EL (cell line): ENCODE results near the gene PTGER1.
A peak's percentile ranks its signal among the peaks of the same experiment; 100 is the strongest.
"Not testable (repeated sequence)": the region's sequence is repeated elsewhere in the genome, so short reads cannot be mapped to it uniquely, and the experiment has no call there.

Experiments
- DNase-seq: peaks from one replicate; pipeline ENCODE4 v3.0.0-alpha.2; 2016

PTGER1 gene

DNA sequence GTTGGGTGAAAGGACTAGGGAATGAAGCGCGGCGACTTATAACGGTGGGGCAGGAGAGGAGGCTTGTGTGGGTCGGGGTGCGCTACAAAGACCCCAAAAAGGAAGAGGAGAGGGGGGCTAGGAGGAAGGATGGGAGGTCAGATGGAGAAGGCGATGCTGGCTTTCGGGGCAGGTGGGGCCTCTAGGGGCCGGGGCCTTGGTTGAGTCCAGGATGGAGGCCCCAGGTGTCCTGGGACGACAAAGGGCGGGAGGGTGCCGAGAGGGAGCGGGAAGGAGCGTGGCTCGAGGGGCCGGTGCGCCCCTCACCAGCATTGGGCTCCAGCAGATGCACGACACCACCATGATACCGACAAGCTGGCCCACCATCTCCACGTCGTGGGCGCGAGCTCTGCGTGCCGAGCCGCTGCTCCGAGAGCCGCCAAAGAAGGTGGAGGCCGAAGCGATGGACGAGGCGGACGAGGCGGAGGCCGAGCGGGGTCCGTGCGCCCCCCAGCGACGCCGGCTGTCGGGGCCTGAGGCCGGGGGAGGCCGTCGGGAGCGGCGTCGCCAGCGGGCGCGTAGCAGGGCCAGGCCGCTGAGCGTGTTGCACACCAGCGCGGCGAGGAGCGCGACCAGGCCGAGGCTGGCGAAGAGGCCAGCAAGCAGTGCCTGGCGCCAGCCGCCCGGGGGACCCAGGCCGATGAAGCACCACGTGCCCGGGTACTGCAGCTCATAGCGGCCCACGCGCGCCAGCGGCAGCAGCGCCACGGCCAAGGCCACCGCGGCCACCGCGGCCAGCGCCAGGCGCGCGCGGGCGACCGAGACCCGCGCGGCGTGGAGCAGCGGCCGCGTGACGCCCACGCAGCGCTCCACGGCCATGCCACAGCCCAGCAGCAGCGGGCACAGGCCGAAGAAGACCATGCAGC lies 1.8 kb downstream of the PTGER1 start:
- no peak for DNase-seq

DNA sequence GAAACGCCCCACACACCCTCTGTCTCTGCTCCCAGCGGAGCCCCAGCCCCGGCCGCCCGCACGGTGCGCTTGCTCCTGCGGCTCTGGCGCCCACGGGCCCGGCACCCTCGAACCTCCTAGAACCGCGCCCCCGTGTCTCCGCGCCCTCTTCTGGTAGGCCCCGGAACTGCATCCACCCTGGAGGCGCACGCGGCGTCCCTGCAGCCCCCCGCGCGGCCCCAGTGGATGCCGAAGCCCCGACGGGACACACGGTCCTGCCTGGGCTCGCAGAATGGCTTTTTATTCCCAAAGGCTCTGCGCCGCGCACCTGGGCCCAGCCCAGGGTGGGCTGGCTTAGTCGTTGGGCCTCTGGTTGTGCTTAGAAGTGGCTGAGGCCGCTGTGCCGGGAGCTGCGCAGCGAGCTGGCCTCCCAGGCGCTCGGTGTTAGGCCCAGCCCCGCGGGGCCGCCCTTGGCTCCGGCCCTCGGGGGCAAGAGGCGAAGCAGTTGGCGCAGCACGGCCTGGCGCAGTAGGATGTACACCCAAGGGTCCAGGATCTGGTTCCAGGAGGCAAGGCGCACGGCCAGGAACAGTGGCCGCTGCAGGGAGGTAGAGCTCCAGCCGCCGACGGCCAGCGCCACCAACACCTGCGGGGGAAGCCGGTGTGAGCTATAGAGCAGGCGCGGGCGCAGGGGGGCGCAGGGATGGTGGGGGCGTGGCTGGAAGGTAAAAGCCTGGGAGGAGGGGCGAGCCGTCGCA lies 2.8 kb downstream of the PTGER1 start:
- peak; percentile 60 for DNase-seq

GRCh38 chr19:14471436-14472187 lies 3.5 kb downstream of the PTGER1 start:
- no peak for DNase-seq

- DNase-seq: no peak
These were observed 4.9 kb downstream of the PTGER1 start for GRCh38 chr19:14470031-14470876.

GRCh38 chr19:14467816-14468215 lies 7.3 kb downstream of the PTGER1 start:
- peak; percentile 27 for DNase-seq

DNA sequence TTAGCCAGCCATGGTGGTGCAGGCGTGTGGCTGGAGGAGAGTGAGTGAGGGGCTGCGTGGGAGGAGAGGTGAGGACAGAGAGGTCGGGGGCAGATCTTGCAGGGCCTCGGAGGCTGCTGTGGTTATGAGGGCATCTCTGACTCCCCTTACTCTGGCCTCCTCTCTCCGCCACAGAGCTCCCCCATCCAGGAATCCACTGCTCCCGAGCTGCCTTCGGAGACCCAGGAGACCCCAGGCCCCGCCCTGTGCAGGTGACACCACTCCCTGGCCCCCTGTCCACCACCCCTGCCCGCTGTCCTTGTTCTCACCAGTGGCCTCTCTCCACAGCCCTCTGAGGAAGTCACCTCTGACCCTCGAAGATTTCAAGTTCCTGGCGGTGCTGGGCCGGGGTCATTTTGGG lies 7.8 kb downstream of the PTGER1 start:
- no peak for DNase-seq

DNA sequence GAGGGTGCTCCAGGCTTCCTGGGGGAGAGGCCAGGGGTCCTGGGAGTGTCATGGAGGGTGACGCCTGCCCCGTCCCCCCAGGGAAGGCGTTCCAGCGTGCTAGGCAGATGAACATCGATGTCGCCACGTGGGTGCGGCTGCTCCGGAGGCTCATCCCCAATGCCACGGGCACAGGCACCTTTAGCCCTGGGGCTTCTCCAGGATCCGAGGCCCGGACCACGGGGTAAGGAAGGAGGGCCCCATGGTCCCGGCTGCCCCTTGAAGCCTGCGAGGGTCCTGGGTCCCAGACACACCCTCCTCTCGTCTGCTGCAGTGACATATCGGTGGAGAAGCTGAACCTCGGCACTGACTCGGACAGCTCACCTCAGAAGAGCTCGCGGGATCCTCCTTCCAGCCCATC lies 11.4 kb downstream of the PTGER1 start:
- no peak for DNase-seq

DNA sequence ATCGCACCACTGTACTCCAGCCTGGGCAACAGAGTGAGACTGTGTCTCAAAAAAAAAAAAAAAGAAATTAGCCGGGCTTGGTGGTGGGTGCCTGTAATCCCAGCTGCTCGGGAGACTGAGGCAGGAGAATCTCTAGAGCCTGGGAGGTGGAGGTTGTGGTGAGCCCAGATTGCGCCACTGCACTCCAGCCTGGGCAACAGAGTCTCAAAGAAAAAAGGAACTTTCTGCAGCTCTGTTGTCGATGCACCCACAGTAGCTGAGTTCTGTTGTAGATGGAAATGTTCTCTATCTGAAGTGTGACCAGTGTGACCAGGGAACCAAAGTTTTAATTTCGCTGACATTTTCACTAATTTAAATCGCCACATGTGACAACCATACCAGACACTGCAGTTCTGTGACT lies 12.8 kb downstream of the PTGER1 start:
- DNase-seq: not testable (repeated sequence)

- DNase-seq: no peak
These were observed 14.2 kb downstream of the PTGER1 start for GRCh38 chr19:14460935-14461334.

- DNase-seq: no peak
These were observed 15.5 kb downstream of the PTGER1 start for GRCh38 chr19:14459703-14460102.

GRCh38 chr19:14452303-14452702 lies 22.9 kb downstream of the PTGER1 start:
- DNase-seq: not testable (repeated sequence)

DNA sequence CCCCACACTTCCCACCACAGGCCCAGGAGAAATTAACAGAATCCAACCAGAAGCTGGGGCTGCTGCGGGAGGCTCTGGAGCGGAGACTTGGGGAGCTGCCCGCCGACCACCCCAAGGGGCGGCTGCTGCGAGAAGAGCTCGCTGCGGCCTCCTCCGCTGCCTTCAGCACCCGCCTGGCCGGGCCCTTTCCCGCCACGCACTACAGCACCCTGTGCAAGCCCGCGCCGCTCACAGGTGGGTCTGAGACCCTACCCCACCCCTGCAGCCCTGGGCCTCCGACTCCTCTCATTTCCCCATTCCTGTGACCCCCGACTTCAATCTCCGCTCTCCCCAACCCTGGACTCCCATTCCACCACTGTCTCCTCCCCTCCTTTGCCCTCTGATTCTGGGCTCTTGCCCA lies 24.3 kb downstream of the PTGER1 start:
- no peak for DNase-seq

DNA sequence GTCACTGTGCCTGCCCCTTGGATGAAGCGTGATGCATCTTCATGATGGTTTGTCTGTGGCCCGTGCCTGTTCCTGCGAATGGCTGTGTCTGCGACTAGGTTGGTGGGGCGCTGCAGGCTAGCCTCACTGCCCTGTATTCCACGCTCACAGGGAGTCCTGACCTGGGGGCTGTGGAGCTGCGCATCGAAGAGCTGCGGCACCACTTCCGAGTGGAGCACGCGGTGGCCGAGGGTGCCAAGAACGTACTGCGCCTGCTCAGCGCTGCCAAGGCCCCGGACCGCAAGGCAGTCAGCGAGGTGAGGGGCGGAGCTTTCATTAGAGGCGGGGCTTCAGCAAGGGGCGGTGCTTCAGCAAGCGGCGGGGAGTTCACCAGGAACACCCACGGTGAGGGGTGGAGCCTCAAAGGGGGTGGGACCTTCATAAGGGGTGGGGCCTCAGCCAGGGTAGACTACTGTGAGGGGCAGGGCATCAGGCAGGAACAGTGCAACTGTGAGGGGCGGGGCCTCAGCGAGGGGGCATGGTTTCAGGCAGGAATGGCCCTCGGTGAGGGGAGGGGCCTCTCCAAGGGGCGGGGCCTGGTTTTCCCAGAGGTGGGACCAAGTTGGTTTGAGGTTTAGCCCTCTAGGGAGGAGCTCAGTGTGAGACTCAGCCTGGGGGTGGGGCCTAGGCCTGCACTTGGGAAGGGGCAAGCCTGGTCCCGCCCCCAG lies 24.8 kb downstream of the PTGER1 start:
- DNase-seq: peak; percentile 60

DNA sequence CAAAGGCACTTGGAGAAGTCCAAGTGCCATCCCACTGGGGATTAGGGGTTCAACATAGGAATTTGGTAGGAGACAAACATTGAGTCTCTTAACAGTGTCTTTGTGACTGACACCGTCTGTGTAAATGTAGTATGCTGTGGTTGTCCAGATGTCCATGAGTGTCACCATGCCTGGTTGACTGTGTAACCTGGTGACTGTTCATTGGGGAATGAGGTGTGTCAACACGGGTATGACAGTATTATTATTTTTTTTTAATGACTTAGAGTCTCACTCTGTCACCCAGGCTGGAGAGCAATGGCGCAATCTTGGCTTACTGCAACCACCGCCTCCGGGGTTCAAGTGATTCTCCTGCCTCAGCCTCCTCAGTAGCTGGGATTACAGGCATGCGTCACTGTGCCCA lies 25.8 kb downstream of the PTGER1 start:
- no peak for DNase-seq

- DNase-seq: no peak
These were observed 28.7 kb downstream of the PTGER1 start for GRCh38 chr19:14446336-14447036.

DNA sequence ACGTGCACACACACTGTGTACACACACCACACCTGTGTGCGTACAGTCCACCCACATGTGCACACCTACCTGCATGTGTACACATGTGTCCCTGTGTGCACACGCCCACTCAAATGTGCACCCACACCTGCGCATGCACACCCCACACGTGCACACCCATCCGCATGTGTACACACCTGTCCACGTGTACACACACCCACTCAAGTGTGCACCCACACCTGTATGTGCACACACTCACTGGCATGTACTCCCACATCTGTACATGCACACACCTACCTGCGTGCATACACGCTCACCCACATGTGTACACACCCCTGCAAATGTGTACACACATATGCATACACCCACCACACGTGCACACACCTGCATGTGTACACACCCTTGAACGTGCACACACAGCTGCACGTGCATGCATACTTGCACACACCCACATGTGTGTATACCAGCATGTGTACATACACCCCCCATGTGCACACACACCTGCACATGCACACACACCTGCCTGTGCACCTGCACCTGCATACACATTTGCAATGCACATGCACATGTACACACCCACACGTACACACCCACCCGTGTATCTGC lies 31.4 kb downstream of the PTGER1 start:
- DNase-seq: no peak

DNA sequence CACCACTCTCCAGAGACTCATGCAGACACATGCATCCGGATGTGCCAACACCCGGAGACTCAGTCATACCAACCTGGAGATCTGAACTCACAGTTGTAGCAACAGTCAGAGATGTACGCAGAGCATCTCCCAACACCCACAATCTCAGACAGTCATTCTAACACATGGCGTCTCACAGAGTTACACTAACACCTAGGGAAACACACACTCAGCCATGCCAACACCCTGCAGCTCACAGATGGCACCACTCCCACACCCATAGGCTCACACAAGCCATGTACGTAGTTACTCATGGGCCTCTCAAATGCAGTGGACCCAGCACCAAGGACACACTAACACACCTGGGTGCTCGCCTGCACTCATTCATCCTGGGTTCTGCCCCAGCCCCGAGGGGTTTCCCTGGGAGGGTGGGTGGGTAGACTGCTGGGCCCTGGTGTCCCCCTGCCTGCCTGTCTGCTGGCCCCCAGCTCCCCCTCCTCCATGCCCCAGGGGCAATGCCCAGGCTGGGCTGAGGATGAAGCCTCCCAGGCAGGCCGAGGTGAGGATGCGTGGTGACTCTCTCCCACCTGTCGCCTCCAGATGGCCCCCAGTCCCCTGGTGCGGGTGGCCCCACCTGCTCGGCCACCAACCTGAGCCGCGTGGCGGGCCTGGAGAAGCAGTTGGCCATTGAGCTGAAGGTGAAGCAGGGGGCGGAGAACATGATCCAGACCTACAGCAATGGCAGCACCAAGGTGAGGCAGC lies 32.1 kb downstream of the PTGER1 start:
- DNase-seq: no peak

GRCh38 chr19:14441041-14441938 lies 33.9 kb downstream of the PTGER1 start:
- DNase-seq: no peak

GRCh38 chr19:14440049-14440448 lies 35.1 kb downstream of the PTGER1 start:
- no peak for DNase-seq
